ENCODE measurements around the gene THOC2. TPM values are rescaled to one million over a fixed set of nuclear protein-coding genes. Genes with fewer than 3 reads are reported as not detected.
"Not testable (repeated sequence)": the region's sequence is repeated elsewhere in the genome, so short reads cannot be mapped to it uniquely, and the experiment has no call there.

THOC2 gene
- total and polyA plus RNA-seq, 2 of the 8 experiments (the other 6 are each of a cell fraction or from before 2014, with no cell fraction given) = 32.7 to 68.8 TPM

GRCh38 chrX:123722193-123722592 lies 10.7 kb downstream of the THOC2 start:
- H2BK5ac ChIP-seq (ENCODE audit: low read depth, low read length); H3K4me2 ChIP-seq (ENCODE audit: insufficient read depth in 1 of 2, low read depth in 2 of 2, low read length in 2 of 2); H3K9me3 ChIP-seq (ENCODE audit: insufficient read depth in 2 of 2, low read depth in 1 of 2, low read length in 1 of 2); H3K4ac ChIP-seq (replicated peaks; ENCODE audit: insufficient read length, low read depth, low read length); H3K36me3 ChIP-seq (ENCODE audit: control insufficient read depth in 2 of 4, insufficient read depth in 4 of 4, low read length in 3 of 4); H3K9ac ChIP-seq (replicated peaks in 1 of 4; ENCODE audit: extremely low read depth in 1 of 4, low read depth in 3 of 4, low read length in 3 of 4); CTCF ChIA-PET (ENCODE audit: partially characterized antibody); H3K79me1 ChIP-seq (ENCODE audit: low read depth, low read length); H4K91ac ChIP-seq (replicated peaks; ENCODE audit: insufficient read length, low read length); H3K18ac ChIP-seq (ENCODE audit: extremely low read depth, low read length); H2AFZ ChIP-seq (ENCODE audit: low read length); H4K20me1 ChIP-seq (replicated peaks in 1 of 2; ENCODE audit: control insufficient read depth in 1 of 2, insufficient read depth in 2 of 2, low read length in 2 of 2); H3K27me3 ChIP-seq (replicated peaks in 1 of 4; ENCODE audit: control insufficient read depth in 3 of 4, extremely low read depth in 1 of 4, insufficient read depth in 3 of 4, low read length in 3 of 4); H4K5ac ChIP-seq (ENCODE audit: insufficient read length, low read depth, low read length); H3K4me3 ChIP-seq (ENCODE audit: extremely low read depth in 1 of 4, insufficient read depth in 2 of 4, low read depth in 3 of 4, low read length in 4 of 4); H3K14ac ChIP-seq (ENCODE audit: insufficient read length); POLR2A ChIA-PET (ENCODE audit: partially characterized antibody); H2BK20ac ChIP-seq (ENCODE audit: low read length); H3K27ac ChIP-seq (ENCODE audit: low read depth, low read length); H3K23me2 ChIP-seq (ENCODE audit: low read depth, low read length); H2AK5ac ChIP-seq (ENCODE audit: low read depth, low read length); H3K23ac ChIP-seq (ENCODE audit: insufficient read length); H2BK120ac ChIP-seq (replicated peaks; ENCODE audit: low read depth, low read length); FAIRE-seq; H3K4me1 ChIP-seq (replicated peaks in 1 of 4; ENCODE audit: control insufficient read depth in 3 of 4, insufficient read depth in 4 of 4, low read length in 3 of 4); DNase-seq (ENCODE audit: low read depth in 1 of 2, low spot score in 2 of 2); H4K8ac ChIP-seq (ENCODE audit: extremely low read depth, insufficient read depth, low read length); H2BK12ac ChIP-seq (ENCODE audit: low read depth, low read length); H2BK15ac ChIP-seq (ENCODE audit: low read length); H3K56ac ChIP-seq (replicated peaks; ENCODE audit: insufficient read length, low read depth, low read length): not testable (repeated sequence)
- 92% methylated on average over 1 of the region's 1 CpG; no CpG with 5 or more reads in 1 of the 2 experiments for WGBS, 2 experiments (ENCODE audit: extremely low coverage in 1 of 2, insufficient coverage in 1 of 2, insufficient read length in 1 of 2, insufficient replicate concordance in 2 of 2, low coverage in 1 of 2, low lambda C conversion rate in 2 of 2, missing lambda C conversion rate in 1 of 2)
- peaks cover 0 to 93% of the 10 kb centered on the region in 2 experiments; a peak in 2 of 4 replicates for H3K79me2 ChIP-seq (ENCODE audit: control insufficient read depth in 1 of 2, insufficient read depth in 2 of 2, low read length in 2 of 2)
